ENCODE results near the gene SEC61A2.

The SEC61A2 gene

GRCh38 chr10:12200850-12201249 lies 71.4 kb downstream of the SEC61A2 start:
- no peak for DNase-seq

GRCh38 chr10:12201543-12201942 lies 72.1 kb downstream of the SEC61A2 start:
- DNase-seq, result no peak

- no peak for DNase-seq
Observed at GRCh38 chr10:12202226-12202625, 72.7 kb downstream of the SEC61A2 start.

GRCh38 chr10:12205082-12205481 lies 75.6 kb downstream of the SEC61A2 start:
- DNase-seq, result no peak

GRCh38 chr10:12207114-12207513 lies 77.6 kb downstream of the SEC61A2 start:
- DNase-seq, result no peak

GRCh38 chr10:12208460-12208859 lies 79.0 kb downstream of the SEC61A2 start:
- no peak for DNase-seq

- DNase-seq, result no peak
Observed at GRCh38 chr10:12212454-12212853, 83.0 kb downstream of the SEC61A2 start.

- DNase-seq, result no peak
Observed at GRCh38 chr10:12213621-12214020, 84.1 kb downstream of the SEC61A2 start.

- DNase-seq, result no peak
Observed at GRCh38 chr10:12214093-12214492, 84.6 kb downstream of the SEC61A2 start.

GRCh38 chr10:12214763-12215218 lies 85.3 kb downstream of the SEC61A2 start:
- DNase-seq, result peak; percentile 20 to 62

Data from stimulated activated CD4-positive, alpha-beta T cell treated with anti-CD3 and anti-CD28 coated beads, Interleukin-2, amount 100 ng/mL, for 24 hours (primary cell).